GM04503 (cell line): ENCODE measurements around the gene ZNF714.
A peak's percentile ranks its signal among the peaks of the same experiment; 100 is the strongest.

Source experiments
- DNase-seq: peaks from one replicate; pipeline ENCODE4 v3.0.0-alpha.2; 2012; ENCODE audit warnings: low read depth

ZNF714 gene

GRCh38 chr19:21082011-21082975 lies at the start of gene ZNF714:
ZNF714 (plus strand) TSS chr19:21082203; CDS start chr19:21098269, 16,066 bp downstream.
- DNase-seq, result peak; percentile 79

DNA sequence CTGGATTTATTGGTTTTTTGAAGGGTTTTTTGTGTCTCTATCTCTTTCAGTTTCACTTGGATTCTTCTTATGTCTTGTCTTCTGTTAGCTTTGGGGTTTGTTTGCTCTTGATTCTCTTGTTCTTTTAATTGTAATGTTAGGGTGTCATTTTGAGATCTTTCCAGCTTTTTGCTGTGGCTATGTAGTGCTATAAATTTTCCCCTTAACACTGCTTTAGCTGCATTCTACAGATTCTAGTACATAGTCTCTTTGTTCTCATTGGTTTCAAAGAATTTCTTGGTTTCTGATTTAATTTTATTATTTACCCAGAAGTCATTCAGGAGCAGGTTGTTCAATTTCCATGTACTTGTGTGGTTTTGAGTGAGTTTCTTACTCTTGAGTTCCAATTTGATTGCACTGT lies 37.0 kb upstream of the ZNF714 start:
- no peak for DNase-seq

DNA sequence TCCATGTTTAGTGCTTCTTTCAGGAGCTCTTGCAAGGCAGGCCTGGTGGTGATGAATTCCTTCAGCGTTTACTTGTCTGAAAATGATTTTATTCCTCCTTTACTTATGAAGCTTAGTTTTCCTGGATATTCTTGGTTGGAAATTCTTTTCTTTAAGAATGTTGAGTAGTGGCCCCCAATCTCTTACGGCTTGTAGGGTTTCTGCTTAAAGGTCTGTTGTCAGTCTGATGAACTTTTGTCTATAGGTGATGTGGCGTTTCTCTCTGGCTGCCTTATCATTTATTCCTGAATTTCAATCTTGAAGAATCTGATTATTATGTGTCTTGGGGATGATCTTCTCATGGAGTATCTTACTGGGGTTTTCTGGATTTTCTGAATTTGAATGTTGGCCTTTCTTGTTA lies 35.5 kb upstream of the ZNF714 start:
- DNase-seq, result no peak

DNA sequence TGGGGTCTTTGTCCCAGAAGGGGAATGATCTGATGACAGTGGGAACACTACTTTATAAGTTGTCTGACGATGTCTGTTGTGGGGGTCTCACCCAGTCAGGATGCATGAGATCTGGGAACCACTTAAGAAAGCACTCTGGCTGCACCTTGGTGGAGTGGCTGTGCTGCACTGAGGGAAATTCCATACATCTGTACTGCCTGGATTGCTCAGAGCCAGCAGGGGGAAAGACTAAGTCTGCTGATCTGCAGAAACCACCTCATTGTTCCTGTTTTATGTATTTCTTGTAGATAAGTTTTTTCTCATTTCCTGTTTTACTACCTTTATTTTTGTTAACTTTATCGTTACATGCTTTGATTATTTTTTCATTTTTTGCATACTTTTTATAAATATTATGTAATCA lies 34.3 kb upstream of the ZNF714 start:
- no peak for DNase-seq

DNA sequence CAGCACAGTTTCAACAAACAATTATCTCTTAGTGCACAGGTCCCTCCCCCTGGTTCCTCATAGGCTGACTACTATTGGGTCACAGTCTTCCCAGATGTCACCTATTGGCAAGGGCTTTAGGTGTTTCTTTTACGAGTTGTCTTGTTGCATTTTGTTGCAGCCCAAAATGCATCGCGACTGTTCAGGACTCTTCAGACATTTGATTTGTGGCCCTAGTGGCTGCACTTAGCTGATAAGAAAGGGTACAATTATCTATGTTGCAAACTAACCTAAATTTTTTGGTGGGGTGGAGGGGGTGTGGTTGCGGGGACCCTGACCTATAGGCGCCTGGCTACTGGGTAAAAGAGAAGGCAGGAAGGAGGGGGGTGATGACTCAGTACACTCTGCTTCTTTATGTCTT lies 29.1 kb upstream of the ZNF714 start:
- no peak for DNase-seq

DNA sequence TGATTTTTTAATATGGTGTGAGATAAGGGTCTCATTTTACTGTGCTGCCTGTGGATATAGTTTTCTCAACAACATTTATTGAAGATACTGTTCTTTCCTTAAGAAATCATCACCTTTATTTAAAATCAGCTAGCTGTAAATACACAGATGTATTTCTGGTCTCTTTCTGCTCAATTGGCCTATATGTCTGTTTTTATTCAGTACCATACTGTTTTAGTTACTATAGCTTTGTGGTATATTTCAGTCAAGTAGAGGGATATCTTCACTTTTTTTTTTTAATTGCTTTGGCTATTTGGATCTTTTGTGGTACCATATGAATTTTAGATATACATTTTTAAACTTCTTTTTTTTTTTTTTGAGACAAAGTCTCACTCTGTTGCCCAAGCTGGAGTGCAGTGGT lies 16.7 kb upstream of the ZNF714 start:
- DNase-seq, result no peak

DNA sequence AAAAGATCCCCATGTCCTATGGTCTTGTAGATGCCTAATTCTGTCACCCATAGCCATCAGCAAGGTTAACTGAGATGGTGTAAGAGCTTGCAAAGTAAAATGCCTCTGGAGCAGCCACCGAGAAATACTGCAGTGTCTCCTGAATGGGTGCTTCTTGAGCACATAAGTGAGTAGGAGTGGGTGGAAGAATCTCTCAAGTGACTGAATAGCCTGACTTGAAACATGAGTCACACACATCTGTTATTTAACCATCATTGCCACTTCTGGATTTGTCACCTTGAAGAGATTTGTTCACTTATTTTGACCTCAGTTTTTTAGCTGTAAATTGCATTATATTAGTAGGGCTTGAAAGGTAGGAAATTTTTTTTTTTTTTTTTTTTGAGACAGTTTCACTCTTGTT lies 2.3 kb downstream of the ZNF714 start:
- no peak for DNase-seq

DNA sequence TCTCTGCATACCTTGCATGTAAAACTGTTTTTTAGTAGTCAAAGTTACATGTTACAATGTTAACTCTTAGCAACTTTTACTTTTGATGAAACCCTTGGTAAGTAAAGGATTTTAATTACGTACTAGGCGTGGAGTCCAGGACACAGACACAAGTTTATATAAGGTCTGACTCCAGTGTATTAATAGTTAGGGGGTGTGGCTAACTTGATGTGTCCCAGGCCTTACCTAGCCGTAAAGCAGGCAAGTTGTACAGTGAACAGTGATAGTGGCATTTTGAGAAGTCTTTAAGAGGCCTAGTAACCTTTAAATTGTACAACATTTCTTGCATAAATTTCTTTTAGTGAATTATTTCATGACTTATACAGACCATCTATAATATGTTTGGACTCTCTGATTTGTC lies 5.9 kb downstream of the ZNF714 start:
- no peak for DNase-seq

GRCh38 chr19:21092109-21092508 lies 10.1 kb downstream of the ZNF714 start:
- DNase-seq, result peak; percentile 45

DNA sequence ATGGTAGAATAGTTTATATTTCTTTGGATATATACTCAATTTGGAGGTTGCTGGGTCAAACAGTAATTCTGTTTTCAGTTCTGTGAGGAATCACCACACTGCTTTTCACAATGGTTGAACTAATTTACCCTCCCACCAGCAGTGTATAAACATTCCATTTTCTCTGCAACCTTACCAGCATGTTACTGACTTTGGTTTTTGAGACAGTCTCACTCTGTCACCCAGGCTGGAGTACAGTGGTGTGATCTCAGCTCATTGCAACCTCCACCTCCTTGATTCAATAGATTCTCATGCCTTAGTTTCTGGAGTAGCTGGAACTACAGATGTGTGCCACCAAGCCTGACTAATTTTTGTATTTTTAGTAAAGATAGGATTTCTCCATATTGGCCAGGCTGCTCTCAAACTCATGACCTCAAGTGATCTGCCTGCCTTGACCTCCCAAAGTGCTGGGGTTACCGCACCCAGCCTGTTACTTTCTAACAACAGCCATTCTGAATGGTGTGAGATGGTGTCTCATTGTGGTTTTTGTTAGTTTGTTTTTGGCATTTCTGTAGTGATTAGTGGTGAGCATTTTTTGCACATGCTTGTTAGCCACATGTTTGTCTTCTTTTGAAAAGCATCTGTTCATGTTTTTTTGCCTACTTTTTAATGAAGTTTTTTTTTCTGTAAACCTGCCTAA lies 12.5 kb downstream of the ZNF714 start:
- DNase-seq, result no peak

DNA sequence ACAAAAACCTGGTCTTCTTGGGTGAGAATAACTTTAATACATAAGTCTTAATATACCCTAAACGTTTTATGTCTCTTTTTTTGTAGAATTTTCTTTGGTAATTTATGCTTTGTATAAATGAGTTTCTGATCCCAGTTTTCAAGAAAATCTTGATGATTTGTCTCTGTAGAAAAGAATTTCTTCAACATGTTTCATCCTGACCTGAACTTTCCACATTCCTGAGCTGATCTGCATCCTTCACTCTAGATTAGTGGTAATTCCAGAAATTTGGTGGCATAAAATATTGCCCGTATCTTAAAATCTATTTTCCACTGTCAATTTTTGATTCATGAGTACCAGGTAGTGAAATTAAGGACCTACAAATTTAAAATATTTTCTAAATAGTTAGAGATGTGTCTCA lies 16.3 kb downstream of the ZNF714 start:
- DNase-seq, result no peak

GRCh38 chr19:21101521-21102242 lies 19.7 kb downstream of the ZNF714 start:
- no peak for DNase-seq

DNA sequence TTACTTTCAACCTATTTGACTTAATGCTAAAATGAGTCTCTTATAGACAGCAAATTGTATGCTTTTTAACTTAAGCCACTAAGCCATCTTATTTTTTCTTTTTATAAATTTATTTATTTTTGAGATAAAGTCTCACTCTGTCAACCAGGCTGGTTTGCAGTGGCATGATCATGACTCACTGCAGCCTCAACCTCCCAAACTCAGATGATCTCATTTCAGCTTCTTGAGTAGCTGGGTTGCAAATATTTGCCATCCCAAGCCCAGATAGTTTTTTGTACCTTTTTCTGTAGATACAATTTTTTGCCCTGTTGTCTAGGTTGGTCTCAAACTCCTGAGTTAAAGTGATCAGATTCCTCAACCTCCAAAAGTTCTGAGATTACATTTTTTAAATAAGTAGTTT lies 27.1 kb downstream of the ZNF714 start:
- DNase-seq, result no peak

GRCh38 chr19:21110183-21110582 lies 28.2 kb downstream of the ZNF714 start:
- no peak for DNase-seq

GRCh38 chr19:21115430-21115829 lies 33.4 kb downstream of the ZNF714 start:
- no peak for DNase-seq

GRCh38 chr19:21117041-21117907 lies 35.3 kb downstream of the ZNF714 start:
- DNase-seq, result no peak

- no peak for DNase-seq
Observed at GRCh38 chr19:21126078-21126477, 44.1 kb downstream of the ZNF714 start.

- DNase-seq, result no peak
Observed at GRCh38 chr19:21127001-21127400, 45.0 kb downstream of the ZNF714 start.

GRCh38 chr19:21127898-21128297 lies 45.9 kb downstream of the ZNF714 start:
- DNase-seq, result no peak

- DNase-seq, result no peak
Observed at GRCh38 chr19:21128901-21129698, 47.1 kb downstream of the ZNF714 start.
